Renal cortex interstitium (tissue), 11 donors: ENCODE results near the gene CA10. TPM values are rescaled to one million over a fixed set of nuclear protein-coding genes. Genes with fewer than 3 reads are reported as not detected.

Experiments
- DNase-seq, 11 donors: peaks; one replicate each; pipeline ENCODE4 v3.0.0-alpha.2; 2013; ENCODE audit warnings: low read depth in 9 of 11, low spot score in 4 of 11; ENCODE audit errors: extremely low read depth in 1 of 11
- polyA plus RNA-seq, 3 donors: library from polyadenylated mRNA; unstranded; fragments of 120-200 nt; gene quantifications; one replicate each; pipeline ENCODE4 v1.2.1, GENCODE V29; 2013; ENCODE audit not compliant: insufficient read length in 3 of 3

Gene CA10
- polyA plus RNA-seq, 3 donors = 10.3 to 21.0 (median 10.4) TPM

DNA sequence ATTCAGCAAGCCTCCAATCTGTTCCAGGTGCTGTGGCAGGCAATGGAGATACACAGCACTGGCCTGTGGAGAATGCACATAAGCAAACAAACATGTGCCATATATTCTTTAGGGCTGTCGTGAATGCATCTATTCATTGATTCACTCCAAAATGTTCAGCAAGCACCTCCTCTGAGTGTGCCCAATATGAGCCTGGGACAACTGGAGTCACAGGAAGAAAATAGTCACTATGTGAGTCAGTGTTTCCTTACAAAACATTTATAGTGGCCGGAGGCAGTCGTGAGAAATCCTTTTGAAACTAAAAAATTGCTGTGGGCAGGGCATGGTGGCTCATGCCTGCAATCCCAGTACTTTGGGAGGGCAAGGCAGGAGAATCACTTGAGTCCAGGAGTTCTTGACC, 310.1 kb downstream of the CA10 start:
- no peak for DNase-seq

DNA sequence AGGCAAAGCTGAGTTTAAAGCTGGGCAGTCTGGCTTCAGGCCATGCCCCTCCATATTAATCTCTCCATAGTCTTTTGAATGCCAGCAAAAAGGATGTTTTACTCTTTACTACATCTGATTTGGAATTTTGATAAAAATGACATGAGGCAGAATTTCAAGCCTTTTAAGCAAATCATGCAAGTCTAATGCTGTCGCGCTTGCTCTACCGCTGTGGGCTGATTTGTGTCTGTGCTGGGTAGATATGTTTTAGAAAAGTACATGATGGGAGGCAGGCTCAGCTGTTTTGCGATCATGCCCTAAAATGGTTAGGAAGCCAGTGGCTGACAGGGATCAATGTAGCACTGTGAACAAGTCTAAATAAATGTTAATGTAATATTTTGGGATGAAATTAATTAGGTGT, 311.9 kb downstream of the CA10 start:
- no peak for DNase-seq

DNA sequence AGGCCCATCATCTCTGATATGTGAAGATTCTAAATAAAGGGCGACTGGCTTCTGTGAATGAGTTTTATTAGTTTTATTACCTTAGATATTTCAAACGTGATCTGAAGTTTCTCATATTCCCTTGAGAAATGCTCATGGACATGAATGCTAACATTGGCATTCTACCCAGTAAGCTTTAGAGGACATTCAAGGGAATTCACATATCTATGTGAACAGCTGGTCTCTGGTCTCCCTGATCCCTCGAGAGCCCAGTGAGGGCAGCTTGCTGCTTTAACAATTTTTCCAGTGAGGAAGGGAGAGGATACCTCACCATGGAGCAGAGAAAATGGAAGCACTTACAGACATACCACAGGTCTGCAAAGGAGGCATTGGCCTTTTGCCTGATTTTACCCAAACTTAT, 312.7 kb downstream of the CA10 start:
- no peak for DNase-seq

DNA sequence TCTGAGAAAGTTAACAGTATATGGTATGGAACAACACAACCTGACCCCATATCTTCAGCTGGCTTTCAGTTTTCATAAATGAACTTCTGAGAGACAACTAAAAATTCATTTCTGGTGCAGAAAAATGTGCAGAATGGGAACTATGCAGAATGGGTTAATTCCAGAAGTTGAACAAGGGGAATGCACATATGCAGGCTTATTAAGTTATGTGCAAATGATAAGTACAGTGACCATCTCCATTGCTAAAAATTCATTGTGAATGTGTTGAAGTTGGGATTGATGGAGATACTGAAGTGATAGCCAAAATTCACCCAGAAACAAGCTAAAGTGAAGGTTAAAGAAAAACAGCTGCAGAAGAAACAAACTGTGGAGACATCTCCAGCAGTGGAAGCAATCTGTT, 315.8 kb downstream of the CA10 start:
- no peak for DNase-seq

DNA sequence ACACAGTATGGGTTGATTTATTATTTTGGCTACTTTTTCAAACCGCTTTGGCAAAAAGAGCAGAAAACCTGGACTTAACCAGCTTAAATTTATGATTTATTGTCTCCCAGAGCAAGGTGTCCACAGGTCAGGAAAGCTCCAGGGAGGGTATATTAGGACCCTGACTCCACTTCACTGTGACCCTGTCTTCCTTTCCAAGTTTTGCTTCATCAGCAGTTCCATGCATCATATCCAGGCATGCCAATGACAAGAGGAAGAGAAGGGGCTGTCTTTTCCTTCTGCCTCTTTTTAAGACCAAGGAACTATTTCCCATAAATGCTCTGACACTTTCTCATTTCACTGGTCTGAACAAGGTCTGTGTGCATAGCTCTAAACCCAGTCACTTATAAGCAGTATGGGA, 316.8 kb downstream of the CA10 start:
- no peak for DNase-seq

DNA sequence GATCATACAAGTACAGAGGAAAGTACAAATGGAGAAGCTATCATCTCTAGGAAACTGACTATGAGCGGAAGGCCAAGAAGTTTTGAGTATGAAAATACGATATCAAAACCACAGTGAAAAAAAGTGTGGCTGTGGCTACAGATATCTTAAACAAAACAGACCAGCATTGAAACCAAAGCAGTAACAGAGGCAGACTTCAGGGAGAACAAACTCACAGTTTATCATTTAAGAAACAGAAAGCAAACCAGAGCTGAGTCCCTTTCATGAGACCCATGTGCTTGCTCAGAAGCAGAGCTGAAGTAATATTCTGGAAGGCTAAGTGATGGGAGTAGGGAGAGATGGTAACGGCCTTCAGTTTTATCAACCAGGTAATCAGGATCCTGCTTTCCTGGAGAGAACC, 317.8 kb downstream of the CA10 start:
- no peak for DNase-seq

DNA sequence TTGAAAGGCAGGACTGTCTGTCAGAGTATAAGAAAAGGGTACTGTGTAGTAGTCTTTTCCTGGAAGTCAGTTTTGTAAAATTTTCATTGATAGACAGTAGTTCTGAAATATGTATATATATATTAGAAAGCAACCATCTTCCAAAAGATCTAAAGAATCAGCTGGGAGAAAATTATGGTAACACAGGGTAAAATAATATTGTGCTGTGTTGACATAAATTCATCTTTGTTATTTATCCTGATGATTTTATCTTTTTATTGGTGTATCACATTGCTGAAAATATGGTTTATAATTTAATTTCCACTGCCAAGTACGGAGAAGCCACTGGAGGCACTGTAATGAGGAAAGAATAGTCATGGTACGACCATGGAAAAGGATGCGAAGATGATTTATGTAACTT, 324.9 kb downstream of the CA10 start:
- DNase-seq = no peak

DNA sequence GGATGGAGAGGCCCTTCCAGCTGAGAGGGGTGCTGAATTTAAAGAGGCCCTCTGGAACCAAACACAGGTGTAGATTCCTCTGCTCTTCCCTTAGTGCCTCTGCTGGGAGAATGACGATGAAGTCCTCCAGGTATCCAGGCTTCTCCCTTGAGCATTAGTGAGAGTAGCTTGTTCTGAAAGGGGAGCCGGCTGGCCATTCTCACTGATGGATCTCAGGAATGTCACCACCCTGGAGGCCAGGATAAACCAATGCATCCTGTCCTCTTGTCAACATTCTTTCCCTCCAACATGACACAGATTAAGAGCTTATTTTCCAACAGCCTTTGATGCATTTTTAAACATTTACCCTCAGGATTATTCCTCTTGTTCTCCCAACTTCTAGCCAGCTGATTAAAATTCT, 325.5 kb downstream of the CA10 start:
- no peak for DNase-seq

DNA sequence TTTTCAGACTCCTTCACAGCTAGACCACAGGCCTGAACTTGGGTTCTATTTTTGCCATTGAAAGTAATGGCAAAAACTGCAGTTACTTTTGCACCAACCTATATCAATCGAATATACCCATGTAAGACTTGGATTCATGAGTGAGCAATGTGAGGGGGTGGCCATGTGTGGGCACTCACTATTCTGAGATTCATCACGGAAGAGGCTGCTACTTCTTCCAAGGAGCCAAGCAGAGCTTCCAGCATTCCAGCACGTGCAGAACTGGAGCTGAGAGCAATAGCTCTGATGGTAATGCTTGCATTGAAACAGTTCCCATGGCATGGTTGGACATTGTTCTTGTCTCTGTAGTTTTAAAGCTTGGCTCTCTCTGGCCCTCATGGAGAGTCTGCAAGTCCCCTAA, 327.6 kb downstream of the CA10 start:
- DNase-seq = no peak

DNA sequence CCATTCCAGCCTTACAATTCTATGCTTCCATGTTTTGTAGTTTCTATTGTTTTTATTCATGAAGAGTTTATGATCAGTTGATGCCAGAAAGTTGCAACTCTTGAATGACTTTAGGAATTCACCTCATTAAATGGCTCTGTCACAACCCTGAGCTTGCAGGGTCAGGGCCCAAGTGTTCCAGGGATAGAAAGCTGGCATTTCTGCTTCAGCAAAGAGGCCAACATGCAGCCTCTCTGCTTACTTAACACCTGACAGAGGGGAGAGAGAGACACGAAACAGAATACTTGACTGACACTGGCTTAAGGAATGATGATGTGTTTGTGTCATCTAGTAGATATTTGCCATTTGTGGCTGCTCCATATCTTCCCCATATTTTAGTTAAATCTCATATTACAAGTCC, 328.1 kb downstream of the CA10 start:
- DNase-seq = no peak

DNA sequence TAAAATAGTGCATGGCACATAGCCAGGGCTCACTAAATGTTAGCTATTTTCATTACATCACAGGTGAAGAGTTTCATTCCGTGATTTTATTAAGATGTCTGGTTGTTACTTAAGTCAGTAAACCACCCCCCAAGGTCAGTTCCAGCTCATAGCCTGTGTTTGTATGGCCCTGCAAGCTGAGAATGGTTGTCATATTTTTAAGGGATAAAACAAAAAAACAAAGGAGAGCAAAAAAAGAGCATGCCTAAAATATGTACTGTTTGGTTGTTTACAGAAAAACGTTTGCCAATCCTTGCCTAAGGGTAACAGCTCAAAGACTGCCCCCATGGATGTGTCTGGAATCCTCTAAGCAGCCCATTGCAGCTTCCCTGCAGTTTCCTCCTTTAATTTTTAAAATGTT, 329.6 kb downstream of the CA10 start:
- no peak for DNase-seq

DNA sequence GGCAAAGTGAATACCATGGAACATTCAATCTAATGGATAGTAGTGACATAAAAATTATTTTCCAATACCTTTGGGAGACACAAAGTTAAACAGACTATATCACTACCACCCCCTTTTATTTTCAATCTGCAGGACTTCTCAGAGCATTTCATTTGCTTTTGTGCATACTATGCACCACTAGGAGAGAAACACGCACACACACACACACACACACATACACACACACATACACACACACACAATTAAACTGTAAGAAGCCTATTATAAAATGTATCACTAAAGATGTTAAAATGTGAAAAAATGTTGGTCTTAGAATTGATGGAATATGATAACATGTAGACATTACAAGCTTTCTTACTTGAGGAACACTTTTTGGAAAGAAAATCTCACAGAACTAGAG, 331.4 kb downstream of the CA10 start:
- no peak for DNase-seq

DNA sequence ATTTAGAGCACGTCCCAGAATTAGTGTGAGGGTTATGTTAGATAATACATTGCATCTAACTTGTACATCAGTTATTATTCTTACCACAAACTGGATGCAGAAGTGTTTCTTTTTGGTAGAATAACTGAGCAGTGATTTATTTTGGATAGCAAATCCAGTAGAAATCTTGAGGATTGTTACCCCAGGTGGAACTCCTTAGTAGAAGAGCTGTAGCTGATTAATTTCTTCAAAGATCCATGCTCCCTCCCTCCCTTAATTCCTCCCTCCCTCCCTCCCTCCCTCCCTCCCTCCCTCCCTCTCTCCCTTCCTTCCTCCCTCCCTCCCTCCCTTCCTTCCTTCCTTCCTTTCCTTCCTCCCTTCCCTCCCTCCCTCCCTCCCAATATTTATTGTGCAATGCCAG, 337.7 kb downstream of the CA10 start:
- DNase-seq = no peak

DNA sequence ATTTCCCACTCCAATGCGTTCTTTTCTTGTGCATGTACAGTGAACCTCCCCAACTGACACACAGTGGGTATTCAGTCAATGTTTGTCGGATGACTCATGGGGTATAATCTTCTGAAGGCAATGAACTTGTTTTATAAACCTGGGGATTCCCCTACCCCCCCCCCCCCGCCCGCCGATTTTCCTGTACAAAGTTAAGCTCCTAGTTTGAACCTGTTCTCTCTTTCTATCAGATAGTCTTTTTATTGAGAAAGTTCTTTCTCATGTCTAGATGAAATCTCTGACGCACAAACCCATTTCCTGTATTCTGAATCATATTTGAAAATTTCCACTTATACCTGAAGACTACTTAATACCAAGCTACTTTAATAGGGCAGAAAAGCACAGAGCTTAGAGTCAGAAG, 338.3 kb downstream of the CA10 start:
- no peak for DNase-seq

DNA sequence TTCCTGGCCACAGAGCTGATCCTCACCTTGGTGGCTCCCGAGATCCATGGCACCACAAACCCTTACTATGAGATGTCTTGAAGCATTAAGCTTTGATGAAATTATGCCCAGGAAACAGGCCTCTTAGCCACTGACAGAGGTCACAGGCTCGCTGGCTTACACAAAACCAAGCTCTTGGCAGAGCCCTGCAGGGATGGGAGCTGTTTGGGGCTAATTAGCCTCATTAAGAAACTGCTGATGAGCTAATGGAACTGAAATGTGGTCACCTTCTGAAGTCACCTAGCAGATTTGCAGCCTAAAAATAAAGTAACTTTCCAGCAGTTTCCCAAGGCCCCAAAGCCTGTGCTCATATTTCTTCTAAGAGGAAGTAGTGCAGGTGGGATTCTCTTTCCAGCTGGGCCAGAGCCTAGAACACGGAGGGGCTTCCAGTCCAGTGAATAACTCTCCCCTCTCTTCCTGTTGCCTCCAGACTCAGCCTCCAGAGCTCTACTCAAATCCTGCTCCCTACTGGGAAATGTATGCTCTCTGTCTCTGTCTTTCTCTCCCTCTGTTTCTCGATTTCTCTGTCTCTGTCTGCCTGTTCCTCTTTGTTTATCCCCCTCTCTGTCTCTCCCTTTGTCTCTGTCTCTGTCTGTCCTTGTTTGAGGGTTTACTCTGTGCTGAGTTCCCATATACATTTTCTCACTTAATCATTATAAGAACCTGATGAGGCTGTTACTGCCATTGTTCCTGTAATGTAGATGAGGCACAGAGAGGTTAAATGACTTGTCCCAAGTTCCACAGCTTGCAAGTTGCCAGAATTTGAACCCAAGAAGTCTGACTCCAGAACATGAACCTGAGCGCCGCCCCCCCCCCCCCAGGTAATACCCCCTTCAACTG, 338.9 kb downstream of the CA10 start:
- no peak for DNase-seq

DNA sequence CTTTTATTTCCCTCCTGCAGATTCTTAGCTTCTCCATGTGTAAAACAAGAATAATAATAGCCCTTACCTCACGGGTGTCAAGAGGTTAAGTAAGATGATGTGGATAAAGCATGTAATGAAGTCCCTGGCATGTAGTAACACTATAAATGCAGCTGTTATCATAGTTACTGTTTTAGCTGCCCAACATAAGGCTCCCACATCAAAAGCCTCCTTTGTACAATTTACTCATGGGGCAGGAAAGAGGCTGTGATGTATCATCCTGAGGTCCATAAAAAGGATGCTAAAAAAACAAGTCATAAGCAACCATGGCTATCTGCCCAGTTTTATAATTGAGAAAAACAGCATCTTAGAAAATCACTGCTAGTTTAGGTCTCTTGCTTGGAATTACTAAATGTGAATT, 339.7 kb downstream of the CA10 start:
- peak in 3 of 11 donors; percentile 4 to 15 (median 6) for DNase-seq

DNA sequence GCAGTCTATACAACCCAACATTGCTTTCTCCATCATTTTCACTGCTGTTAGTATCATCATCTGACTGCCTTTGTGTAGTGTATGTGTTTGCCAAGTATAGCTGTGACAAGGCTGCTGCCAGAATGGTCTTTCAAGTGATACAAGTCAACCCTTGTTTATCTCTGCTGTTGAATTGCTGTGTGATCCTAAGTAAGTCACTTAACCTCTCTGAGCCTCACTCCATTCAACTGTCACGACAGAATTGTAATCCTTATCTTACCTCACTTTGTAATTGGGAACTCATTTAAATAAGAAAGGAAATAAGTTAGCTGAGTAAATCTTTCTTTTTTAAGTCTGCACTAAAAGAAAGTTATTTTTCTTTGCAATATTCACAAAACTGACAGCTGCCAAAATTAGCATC, 340.6 kb downstream of the CA10 start:
- DNase-seq = no peak

DNA sequence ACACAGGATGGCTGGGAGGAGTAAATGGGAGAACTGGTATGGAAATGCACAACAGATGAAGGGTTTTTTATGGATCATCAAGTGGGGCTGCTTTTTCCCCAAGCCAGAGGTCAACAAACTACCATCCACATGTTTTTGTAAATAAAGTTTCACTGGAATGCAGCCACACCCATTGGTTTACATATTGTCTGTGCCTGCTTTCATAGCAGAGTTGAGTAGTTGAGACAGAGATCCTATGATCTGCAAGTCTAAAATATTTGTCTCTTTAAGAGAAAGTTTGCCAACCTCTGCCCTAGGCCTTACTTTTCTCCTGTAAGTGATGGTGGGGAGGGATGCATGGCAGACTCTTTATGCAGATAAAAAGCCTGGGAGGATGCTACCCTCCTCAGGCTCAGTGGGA, 341.4 kb downstream of the CA10 start:
- DNase-seq = no peak

DNA sequence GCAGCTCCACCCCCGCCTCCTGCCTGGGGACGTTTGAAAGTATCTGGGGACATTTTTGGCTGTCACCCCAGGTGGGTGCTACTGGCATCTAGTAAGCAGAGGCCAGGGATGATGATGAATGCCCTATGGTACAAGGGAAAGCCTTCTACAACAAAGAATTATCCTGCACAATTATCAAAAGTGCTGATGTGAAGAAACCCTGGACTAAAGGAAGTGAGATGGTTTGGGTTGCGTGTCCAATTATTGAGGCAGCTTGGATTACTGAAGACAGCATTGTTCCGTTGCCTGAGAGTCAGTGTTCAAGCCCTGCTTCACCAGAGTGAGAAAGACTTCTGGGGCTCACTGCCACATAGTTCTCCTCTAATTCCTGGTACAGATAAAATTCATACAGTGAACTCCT, 343.4 kb downstream of the CA10 start:
- DNase-seq = no peak

DNA sequence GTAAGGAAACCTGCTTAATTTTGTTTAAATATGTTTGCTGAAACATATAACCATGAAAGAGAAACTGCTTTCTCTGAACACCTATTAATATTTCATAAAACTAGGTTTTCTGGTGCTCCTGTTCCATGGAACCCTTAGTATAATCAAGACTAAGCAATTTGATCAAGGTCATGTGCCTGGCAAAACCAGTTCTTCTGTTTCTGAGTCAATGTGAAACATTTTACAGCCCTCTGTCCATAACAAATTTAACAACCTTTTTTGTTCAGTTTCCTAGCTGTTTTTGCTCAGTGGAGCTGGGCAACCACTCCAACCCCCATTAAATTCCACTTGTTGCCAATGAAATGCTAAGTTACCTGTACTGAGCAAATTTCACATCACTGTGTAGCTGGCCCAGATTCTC, 344.0 kb downstream of the CA10 start:
- no peak for DNase-seq

DNA sequence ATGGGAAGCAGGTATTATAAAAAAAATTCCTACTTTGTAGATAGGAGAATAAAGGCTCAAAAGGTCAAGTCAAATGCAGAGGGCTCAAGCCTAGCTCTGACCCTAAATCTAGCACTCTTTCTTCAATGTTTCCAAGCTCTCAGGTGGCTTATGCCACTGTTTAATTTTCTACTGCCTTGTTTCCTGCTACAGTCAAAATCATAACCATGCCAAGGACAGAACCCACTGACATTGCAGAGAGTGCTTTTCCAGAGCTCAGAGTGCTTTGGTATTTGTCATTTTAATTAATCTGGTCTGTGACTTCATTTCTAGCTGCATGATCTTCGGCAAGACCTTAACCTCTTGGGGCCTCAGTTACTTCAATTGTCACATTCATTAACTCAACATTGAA, 344.7 kb downstream of the CA10 start:
- DNase-seq = no peak
